ENCODE data around the gene TUBGCP2.

The TUBGCP2 gene

GRCh38 chr10:133355991-133356390, 47.3 kb upstream of the TUBGCP2 start:
- no peak for TF ChIP-seq EZH2phosphoT487 (IDR thresholded peaks at IDR 0.05; ENCODE audit: borderline replicate concordance, low read length)
- no peak for TF ChIP-seq CTCF (IDR thresholded peaks at IDR 0.05; ENCODE audit: low read depth, low read length, poor library complexity, severe bottlenecking)
- no peak overlapping the region for H3K4me2 ChIP-seq (ENCODE audit: low read length)
- no peaks in the 10 kb centered on the region for H3K36me3 ChIP-seq (ENCODE audit: control insufficient read depth, low read length)

GRCh38 chr10:133355266-133355665, 46.6 kb upstream of the TUBGCP2 start:
- Histone ChIP-seq H3K36me3 (ENCODE audit: control insufficient read depth, low read length) (no peaks in the 10 kb centered on the region), H3F3A (ENCODE audit: control insufficient read depth, insufficient read depth) (no peaks in the 10 kb centered on the region), H3K79me2 (ENCODE audit: control insufficient read depth, low read length) (no peaks in the 10 kb centered on the region), H4K20me1 (ENCODE audit: control insufficient read depth, insufficient read depth, low read depth, low read length) (no peaks in the 10 kb centered on the region), H3K4me3 (ENCODE audit: low read length) (no peak overlapping the region), H3K9me3 (ENCODE audit: control insufficient read depth, insufficient read depth, low read length) (no peaks in the 10 kb centered on the region), H3K27ac (ENCODE audit: low read depth, low read length) (no peak overlapping the region), H3K4me2 (ENCODE audit: low read length) (no peak overlapping the region), H3K9me2 (replicated peaks; ENCODE audit: control insufficient read depth, low read length) (no peaks in the 10 kb centered on the region), H3K27me3 (ENCODE audit: control insufficient read depth, low read length) (no peaks in the 10 kb centered on the region), H3K4me1 (ENCODE audit: control insufficient read depth, low read length) (peaks cover 8% of the 10 kb centered on the region; the same call in 1 of the 2 replicates)
- no peak for TF ChIP-seq EZH2phosphoT487 (IDR thresholded peaks at IDR 0.05; ENCODE audit: borderline replicate concordance, low read length)
- TF ChIP-seq CTCF (IDR thresholded peaks at IDR 0.05; ENCODE audit: low read depth, low read length, poor library complexity, severe bottlenecking), result no peak

More at GRCh38 chr10:133355991-133356390, 47.3 kb upstream of the TUBGCP2 start:
- H3K27me3 ChIP-seq (ENCODE audit: control insufficient read depth, low read length), result no peaks in the 10 kb centered on the region
- H4K20me1 ChIP-seq (ENCODE audit: control insufficient read depth, insufficient read depth, low read depth, low read length), result no peaks in the 10 kb centered on the region
- H3K9me3 ChIP-seq (ENCODE audit: control insufficient read depth, insufficient read depth, low read length), result no peaks in the 10 kb centered on the region
- peaks cover 8% of the 10 kb centered on the region; the same call in 1 of the 2 replicates for H3K4me1 ChIP-seq (ENCODE audit: control insufficient read depth, low read length)
- no peaks in the 10 kb centered on the region for H3K9me2 ChIP-seq (replicated peaks; ENCODE audit: control insufficient read depth, low read length)
- H3F3A ChIP-seq (ENCODE audit: control insufficient read depth, insufficient read depth), result no peaks in the 10 kb centered on the region
- no peak overlapping the region for H3K27ac ChIP-seq (ENCODE audit: low read depth, low read length)
- no peak overlapping the region for H3K4me3 ChIP-seq (ENCODE audit: low read length)
- no peaks in the 10 kb centered on the region for H3K79me2 ChIP-seq (ENCODE audit: control insufficient read depth, low read length)

- H3K27ac ChIP-seq (ENCODE audit: low read depth, low read length), result no peak overlapping the region
- H3K4me2 ChIP-seq (ENCODE audit: low read length), result no peak overlapping the region
- H3K79me2 ChIP-seq (ENCODE audit: control insufficient read depth, low read length), result no peaks in the 10 kb centered on the region
- no peaks in the 10 kb centered on the region for H3K9me2 ChIP-seq (replicated peaks; ENCODE audit: control insufficient read depth, low read length)
- H3K27me3 ChIP-seq (ENCODE audit: control insufficient read depth, low read length), result no peaks in the 10 kb centered on the region
- H3K36me3 ChIP-seq (ENCODE audit: control insufficient read depth, low read length), result no peaks in the 10 kb centered on the region
- H3K9me3 ChIP-seq (ENCODE audit: control insufficient read depth, insufficient read depth, low read length), result no peaks in the 10 kb centered on the region
- no peaks in the 10 kb centered on the region for H3F3A ChIP-seq (ENCODE audit: control insufficient read depth, insufficient read depth)
- TF ChIP-seq CTCF (IDR thresholded peaks at IDR 0.05; ENCODE audit: low read depth, low read length, poor library complexity, severe bottlenecking), result no peak
- no peak for TF ChIP-seq EZH2phosphoT487 (IDR thresholded peaks at IDR 0.05; ENCODE audit: borderline replicate concordance, low read length)
- H3K4me1 ChIP-seq (ENCODE audit: control insufficient read depth, low read length), result peaks cover 8% of the 10 kb centered on the region; the same call in 1 of the 2 replicates
- no peaks in the 10 kb centered on the region for H4K20me1 ChIP-seq (ENCODE audit: control insufficient read depth, insufficient read depth, low read depth, low read length)
- H3K4me3 ChIP-seq (ENCODE audit: low read length), result no peak overlapping the region
Observed at GRCh38 chr10:133354672-133355240, 46.1 kb upstream of the TUBGCP2 start.
